H9 (cell line): ENCODE results near the gene FHOD3. TPM values are rescaled to one million over a fixed set of nuclear protein-coding genes. Genes with fewer than 3 reads are reported as not detected.

Experiments used
- DNase-seq: peaks from one replicate; pipeline ENCODE4 v3.0.0-alpha.2; 2017
- H2AFZ ChIP-seq: one replicate; pipeline ENCODE4 v1.6.1; 2013; ENCODE audit warnings: mild to moderate bottlenecking, low read length, control low read depth, moderate library complexity
- H2AK5ac ChIP-seq: 2 replicates; pipeline ENCODE4 v1.6.1; 2013; ENCODE audit warnings: low read length, control low read depth, mixed read lengths; ENCODE audit not compliant: insufficient read length
- H2BK120ac ChIP-seq: one replicate; pipeline ENCODE4 v1.6.1; 2013; ENCODE audit warnings: low read depth, mild to moderate bottlenecking, low read length, control low read depth, inconsistent platforms; ENCODE audit not compliant: poor library complexity, severe bottlenecking
- H2BK12ac ChIP-seq: 2 replicates; pipeline ENCODE4 v1.6.1; 2013; ENCODE audit warnings: low read length, control low read depth, mixed read lengths, low read depth; ENCODE audit not compliant: insufficient read length
- H2BK15ac ChIP-seq: 2 replicates; pipeline ENCODE4 v1.6.1; 2013; ENCODE audit warnings: low read depth, low read length, control low read depth
- H2BK20ac ChIP-seq: one replicate; pipeline ENCODE4 v1.6.1; 2013; ENCODE audit warnings: low read depth, mild to moderate bottlenecking, low read length, control low read depth, inconsistent platforms; ENCODE audit not compliant: poor library complexity, severe bottlenecking
- H2BK5ac ChIP-seq: 2 replicates; pipeline ENCODE4 v1.6.1; 2013; ENCODE audit warnings: low read length, control low read depth, mixed read lengths; ENCODE audit not compliant: insufficient read length
- H3K14ac ChIP-seq: 2 replicates; pipeline ENCODE4 v1.6.1; 2013; ENCODE audit warnings: low read length, control low read depth; ENCODE audit not compliant: insufficient read depth
- H3K18ac ChIP-seq: 2 replicates; pipeline ENCODE4 v1.6.1; 2013; ENCODE audit warnings: low read depth, mild to moderate bottlenecking, mixed read lengths, low read length, control low read depth; ENCODE audit not compliant: insufficient read length
- H3K23ac ChIP-seq: 2 replicates; pipeline ENCODE4 v1.6.1; 2013; ENCODE audit warnings: low read length, control low read depth, mixed read lengths, low read depth; ENCODE audit not compliant: insufficient read length
- H3K23me2 ChIP-seq: 2 replicates; pipeline ENCODE4 v1.6.1; 2013; ENCODE audit warnings: low read depth, mild to moderate bottlenecking, mixed read lengths, low read length, control low read depth; ENCODE audit not compliant: insufficient read length, poor library complexity, severe bottlenecking
- H3K27ac ChIP-seq: 2 replicates; pipeline ENCODE4 v1.5.1; 2013; ENCODE audit warnings: low read length, control low read depth, mixed read lengths, low read depth; ENCODE audit not compliant: insufficient read length
- H3K27me3 ChIP-seq: 2 replicates; pipeline ENCODE4 v1.6.1; 2013; ENCODE audit warnings: low read length, control low read depth, inconsistent platforms; ENCODE audit not compliant: insufficient read depth
- H3K4ac ChIP-seq: 2 replicates; pipeline ENCODE4 v1.6.1; 2013; ENCODE audit warnings: low read depth, mild to moderate bottlenecking, control low read depth, inconsistent platforms, low read length, moderate library complexity
- H3K4me1 ChIP-seq: 2 replicates; pipeline ENCODE4 v1.6.1; 2013; ENCODE audit warnings: low read length, control low read depth, inconsistent platforms; ENCODE audit not compliant: insufficient read depth
- H3K4me2 ChIP-seq: 2 replicates; pipeline ENCODE4 v1.6.1; 2013; ENCODE audit warnings: low read length, control low read depth, mixed read lengths; ENCODE audit not compliant: insufficient read length, insufficient read depth
- H3K56ac ChIP-seq: 2 replicates; pipeline ENCODE4 v1.6.1; 2013; ENCODE audit warnings: low read depth, mild to moderate bottlenecking, mixed read lengths, low read length, control low read depth; ENCODE audit not compliant: insufficient read length
- H3K79me1 ChIP-seq: 2 replicates; pipeline ENCODE4 v1.6.1; 2013; ENCODE audit warnings: low read depth, mild to moderate bottlenecking, moderate library complexity, low read length, control low read depth, inconsistent platforms; ENCODE audit not compliant: insufficient read depth, poor library complexity, severe bottlenecking
- H3K79me2 ChIP-seq: 2 replicates; pipeline ENCODE4 v1.6.1; 2013; ENCODE audit warnings: low read length, control low read depth, inconsistent platforms; ENCODE audit not compliant: insufficient read depth
- H3K9ac ChIP-seq: 2 replicates; pipeline ENCODE4 v1.6.1; 2013; ENCODE audit warnings: low read length, control low read depth, mixed read lengths; ENCODE audit not compliant: insufficient read length; ENCODE audit errors: extremely low read depth
- H3K9me3 ChIP-seq: one replicate; pipeline ENCODE4 v1.6.1; 2013; ENCODE audit warnings: low read depth, low read length, inconsistent platforms; ENCODE audit not compliant: control insufficient read depth
- H3T11ph ChIP-seq: one replicate; pipeline ENCODE4 v1.6.1; 2013; ENCODE audit warnings: mild to moderate bottlenecking, low read length, control low read depth, inconsistent platforms
- H4K20me1 ChIP-seq: one replicate; pipeline ENCODE4 v1.6.1; 2013; ENCODE audit not compliant: control insufficient read depth, insufficient read length, insufficient read depth
- H4K5ac ChIP-seq: 2 replicates; pipeline ENCODE4 v1.6.1; 2013; ENCODE audit warnings: low read depth, mild to moderate bottlenecking, mixed read lengths, low read length, control low read depth; ENCODE audit not compliant: insufficient read length
- H4K8ac ChIP-seq: replicated peaks from 2 replicates; pipeline ENCODE4 v1.6.1; 2013; ENCODE audit warnings: low read length, control low read depth, mixed read lengths, low read depth; ENCODE audit not compliant: insufficient read length
- H4K91ac ChIP-seq: 2 replicates; pipeline ENCODE4 v1.6.1; 2013; ENCODE audit warnings: low read depth, mild to moderate bottlenecking, moderate library complexity, mixed read lengths, low read length, control low read depth; ENCODE audit not compliant: insufficient read length
- H3K27ac Mint-ChIP-seq, 3 experiments: 2 replicates in 2 of 3; 3 replicates in 1 of 3; pipeline ENCODE4 v1.8.0; 2020 to 2021; ENCODE audit warnings: mixed read lengths in 3 of 3, mild to moderate bottlenecking in 1 of 3, moderate library complexity in 1 of 3
- H3K27me3 Mint-ChIP-seq: 2 replicates; pipeline ENCODE4 v1.8.0; 2021; ENCODE audit warnings: low read depth, mild to moderate bottlenecking, moderate library complexity, mixed read lengths
- H3K36me3 Mint-ChIP-seq, 3 experiments: 2 replicates in 2 of 3; 3 replicates in 1 of 3; pipeline ENCODE4 v1.8.0; 2020 to 2021; ENCODE audit warnings: low read depth in 3 of 3, mixed read lengths in 3 of 3; ENCODE audit not compliant: insufficient read depth in 1 of 3
- H3K4me1 Mint-ChIP-seq, 2 experiments: 2 replicates each; pipeline ENCODE4 v1.8.0; 2020; ENCODE audit warnings: mixed read lengths in 2 of 2
- H3K4me3 Mint-ChIP-seq, 2 experiments: 2 replicates in 1 of 2; 3 replicates in 1 of 2; pipeline ENCODE4 v1.8.0; 2020 to 2021; ENCODE audit warnings: mild to moderate bottlenecking in 2 of 2, mixed read lengths in 2 of 2, moderate library complexity in 1 of 2
- H3K9me3 Mint-ChIP-seq, 2 experiments: 2 replicates in 1 of 2; 3 replicates in 1 of 2; pipeline ENCODE4 v1.8.0; 2020; ENCODE audit warnings: mild to moderate bottlenecking in 2 of 2, mixed read lengths in 2 of 2, moderate library complexity in 1 of 2
- CTCF ChIP-seq: fragments of 200-600 bp; sonication (generic); conservative IDR thresholded peaks from 3 replicates; pipeline ENCODE4 v1.8.0; 2021; ENCODE audit warnings: antibody characterized with exemption, mild to moderate bottlenecking
- WGBS: extraction: QIAGEN DNeasy Blood & Tissue Kit; methylation state at CpG from one replicate; pipeline ENCODE4 v1.1.7; 2013; ENCODE audit warnings: missing lambda C conversion rate, low lambda C conversion rate, mixed read lengths; ENCODE audit not compliant: insufficient read length; ENCODE audit errors: extremely low coverage; 5-methylcytosine and 5-hydroxymethylcytosine counted together
- total RNA-seq: library from RNA; stranded (reverse); gene quantifications from 2 replicates; pipeline ENCODE4 v1.2.1, GENCODE V29; 2021

Gene FHOD3
- total RNA-seq, 1 experiment from 2014 or later = 8.0 TPM

GRCh38 chr18:36777566-36777965 is 480.1 kb downstream of the FHOD3 start:
- no peak overlapping the region for H3K9ac ChIP-seq
- H3K79me2 ChIP-seq = no peaks in the 10 kb centered on the region
- H3K27me3 ChIP-seq = no peaks in the 10 kb centered on the region
- WGBS = no CpG with 5 or more reads among the region's 1 CpG
- no peak overlapping the region for H3K18ac ChIP-seq
- H3T11ph ChIP-seq = no peak overlapping the region
- H3K27me3 Mint-ChIP-seq = peaks cover 2% of the 10 kb centered on the region
- H3K23me2 ChIP-seq = no peaks in the 10 kb centered on the region
- H3K36me3 Mint-ChIP-seq = no peaks in the 10 kb centered on the region; a peak in 2 of 7 replicates
- no peak overlapping the region for H2BK20ac ChIP-seq
- no peaks in the 10 kb centered on the region for H3K79me1 ChIP-seq
- TF ChIP-seq CTCF = no peak
- no peaks in the 10 kb centered on the region for H3K9me3 Mint-ChIP-seq
- H3K27ac ChIP-seq = no peak overlapping the region
- no peak overlapping the region for H2AFZ ChIP-seq
- H3K4me1 ChIP-seq = no peaks in the 10 kb centered on the region
- H2BK15ac ChIP-seq = no peak overlapping the region
- no peak overlapping the region for H4K91ac ChIP-seq
- no peak overlapping the region for H4K8ac ChIP-seq
- H4K5ac ChIP-seq = no peak overlapping the region
- H2BK5ac ChIP-seq = no peak overlapping the region
- DNase-seq = no peak
- H4K20me1 ChIP-seq = no peaks in the 10 kb centered on the region
- peaks cover 2 to 3% of the 10 kb centered on the region in 2 experiments; a peak in 2 of 4 replicates for H3K4me1 Mint-ChIP-seq
- no peaks in the 10 kb centered on the region for H3K9me3 ChIP-seq
- H3K56ac ChIP-seq = no peak overlapping the region
- H3K4me2 ChIP-seq = no peak overlapping the region
- no peak overlapping the region for H3K14ac ChIP-seq
- H2BK120ac ChIP-seq = no peak overlapping the region
- H2AK5ac ChIP-seq = no peak overlapping the region
- H3K23ac ChIP-seq = no peak overlapping the region
- H3K4me3 Mint-ChIP-seq = no peak overlapping the region
- H2BK12ac ChIP-seq = no peak overlapping the region
- no peak overlapping the region for H3K4ac ChIP-seq
- H3K27ac Mint-ChIP-seq = no peak overlapping the region
